Astrocyte (in vitro differentiated cells and primary cell): ENCODE measurements around the gene MYG1.

Source experiments
- EZH2 ChIP-seq: IDR thresholded peaks from 2 replicates; pipeline ENCODE4 v1.6.1; 2012; ENCODE audit warnings: mild to moderate bottlenecking, low read length, inconsistent platforms; ENCODE audit not compliant: insufficient read depth
- TF ChIP-seq, protein P1 (sequence below): IDR thresholded peaks from 2 replicates; pipeline ENCODE4 v1.5.1; 2011; ENCODE audit warnings: low read depth, mild to moderate bottlenecking, inconsistent platforms, low read length, moderate library complexity; ENCODE audit not compliant: insufficient read depth

DNA sequence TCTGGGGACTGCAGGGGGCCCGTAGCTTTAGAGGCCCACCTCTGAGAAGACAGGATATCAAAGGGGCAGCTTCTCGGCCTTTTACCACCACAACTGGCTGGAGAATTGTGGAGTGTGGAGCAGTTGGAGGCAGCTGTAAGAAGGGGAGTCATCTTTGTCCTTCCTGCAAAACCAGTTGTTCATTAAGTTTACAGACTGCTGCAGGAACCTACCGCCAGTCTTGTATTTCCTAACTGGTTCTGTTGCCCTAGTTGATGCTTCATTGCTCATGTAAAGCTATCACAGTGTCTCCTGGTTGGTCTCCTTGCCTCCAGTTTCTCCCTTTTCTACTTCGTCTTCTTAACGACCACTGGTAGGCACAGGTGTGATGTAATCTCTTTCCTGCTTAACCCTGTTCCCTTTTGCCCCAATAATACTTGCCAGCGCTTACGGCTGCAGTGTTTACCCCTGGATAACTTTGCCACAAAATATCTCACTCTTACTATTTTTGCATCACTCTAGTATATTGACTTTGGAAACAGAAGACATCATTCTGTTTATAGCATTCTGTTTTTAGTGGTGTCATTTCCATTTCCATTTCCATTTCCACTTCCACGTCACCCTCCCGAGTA lies 19.5 kb upstream of the MYG1 start:
- TF ChIP-seq, protein P1, sequence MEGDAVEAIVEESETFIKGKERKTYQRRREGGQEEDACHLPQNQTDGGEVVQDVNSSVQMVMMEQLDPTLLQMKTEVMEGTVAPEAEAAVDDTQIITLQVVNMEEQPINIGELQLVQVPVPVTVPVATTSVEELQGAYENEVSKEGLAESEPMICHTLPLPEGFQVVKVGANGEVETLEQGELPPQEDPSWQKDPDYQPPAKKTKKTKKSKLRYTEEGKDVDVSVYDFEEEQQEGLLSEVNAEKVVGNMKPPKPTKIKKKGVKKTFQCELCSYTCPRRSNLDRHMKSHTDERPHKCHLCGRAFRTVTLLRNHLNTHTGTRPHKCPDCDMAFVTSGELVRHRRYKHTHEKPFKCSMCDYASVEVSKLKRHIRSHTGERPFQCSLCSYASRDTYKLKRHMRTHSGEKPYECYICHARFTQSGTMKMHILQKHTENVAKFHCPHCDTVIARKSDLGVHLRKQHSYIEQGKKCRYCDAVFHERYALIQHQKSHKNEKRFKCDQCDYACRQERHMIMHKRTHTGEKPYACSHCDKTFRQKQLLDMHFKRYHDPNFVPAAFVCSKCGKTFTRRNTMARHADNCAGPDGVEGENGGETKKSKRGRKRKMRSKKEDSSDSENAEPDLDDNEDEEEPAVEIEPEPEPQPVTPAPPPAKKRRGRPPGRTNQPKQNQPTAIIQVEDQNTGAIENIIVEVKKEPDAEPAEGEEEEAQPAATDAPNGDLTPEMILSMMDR, result no peak
- no peak for TF ChIP-seq EZH2
